CD1c-positive myeloid dendritic cell (primary cell): ENCODE data around the gene NGDN.
"Not testable (repeated sequence)": the region's sequence is repeated elsewhere in the genome, so short reads cannot be mapped to it uniquely, and the experiment has no call there.

Source experiments
- DNase-seq: peaks from one replicate; pipeline ENCODE4 v3.0.0-alpha.2; 2016; ENCODE audit errors: extremely low spot score

NGDN gene

GRCh38 chr14:23438101-23438971 lies 31.2 kb upstream of the NGDN start:
- DNase-seq, result no peak

DNA sequence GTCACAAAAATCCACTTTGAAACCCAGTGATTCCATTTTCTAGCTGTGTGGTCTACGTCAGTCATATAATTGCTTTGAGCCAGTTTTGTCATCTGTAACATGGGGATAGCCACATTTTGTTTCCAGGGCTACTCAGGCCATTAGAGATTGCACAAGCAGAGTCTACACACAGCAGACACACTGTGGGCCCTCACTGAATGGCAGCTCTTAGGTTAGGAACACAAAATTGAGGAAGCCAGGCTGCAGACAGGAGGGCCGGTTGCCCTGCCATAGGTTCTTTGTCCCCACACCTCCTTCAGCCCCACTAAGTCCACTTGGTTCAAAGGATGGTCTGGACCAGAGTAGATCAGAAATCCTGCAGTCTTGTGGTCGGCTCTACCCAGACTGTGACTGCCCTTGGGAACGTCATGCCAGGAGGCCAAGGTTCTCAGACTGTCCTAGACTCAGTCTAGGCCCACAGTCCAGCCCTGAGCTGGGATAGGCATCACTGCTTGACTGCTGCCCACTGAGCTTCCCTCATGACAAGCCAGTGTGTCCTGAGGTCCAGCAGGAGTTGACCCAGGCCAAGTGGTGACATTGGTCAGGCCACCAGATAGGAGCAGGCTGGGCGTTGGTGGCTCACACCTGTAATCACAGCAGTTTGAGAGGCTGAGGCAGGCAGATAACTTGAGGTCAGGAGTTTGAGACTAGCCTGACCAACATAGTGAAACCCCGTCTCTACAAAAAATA lies 30.2 kb upstream of the NGDN start:
- no peak for DNase-seq

GRCh38 chr14:23441076-23441475 lies 28.4 kb upstream of the NGDN start:
- no peak for DNase-seq

DNA sequence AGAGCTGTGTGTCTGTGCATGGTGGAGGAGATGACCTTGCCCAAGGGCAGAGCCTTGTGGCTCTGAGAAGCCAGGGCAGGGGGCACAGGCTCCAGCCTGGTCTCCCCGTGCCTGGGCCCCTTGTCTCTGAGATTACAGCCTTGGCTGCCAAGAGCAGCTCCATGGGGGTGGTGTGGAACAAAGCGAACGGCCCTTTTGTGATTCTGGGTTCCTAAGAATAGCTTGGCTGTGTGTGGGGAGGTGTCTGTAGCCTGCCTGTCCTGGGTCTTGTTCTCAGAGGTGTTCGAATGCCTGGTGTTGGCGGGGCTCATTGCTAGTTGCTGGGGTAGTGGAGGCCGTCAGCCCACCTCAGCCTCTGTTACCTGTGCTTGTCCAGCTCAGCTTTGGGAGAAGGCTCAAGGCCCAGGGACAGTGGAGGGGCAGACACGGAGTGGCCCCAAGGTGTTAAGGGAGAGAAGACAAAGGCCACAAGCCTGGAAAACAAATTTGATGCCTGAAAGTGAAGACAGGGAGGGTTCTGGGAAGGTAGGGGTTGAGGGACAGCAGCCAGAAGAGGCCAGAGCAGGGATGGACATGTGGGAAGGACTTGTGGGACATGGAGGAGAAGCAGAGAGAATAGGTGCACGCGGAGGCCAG lies 26.7 kb upstream of the NGDN start:
- DNase-seq, result no peak

DNA sequence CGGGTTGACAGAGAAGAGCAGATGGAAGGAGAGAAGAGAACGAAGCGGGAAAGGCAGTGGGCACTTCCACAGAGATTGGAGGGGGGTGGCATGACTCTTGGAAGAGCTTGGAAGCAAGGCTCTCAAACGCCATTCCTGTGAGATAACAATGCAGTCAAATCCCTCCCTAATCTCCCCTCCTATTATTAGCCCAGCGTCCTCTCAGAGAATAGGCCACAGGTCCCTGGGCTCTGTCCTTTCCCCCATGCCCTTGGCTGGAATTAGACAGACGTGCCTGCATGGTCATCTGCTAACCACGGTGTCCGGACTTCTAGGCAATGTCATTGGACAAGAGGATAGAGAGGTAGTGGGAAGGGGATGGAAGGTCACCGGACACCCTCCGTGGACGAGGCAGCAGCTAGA lies 26.1 kb upstream of the NGDN start:
- no peak for DNase-seq

DNA sequence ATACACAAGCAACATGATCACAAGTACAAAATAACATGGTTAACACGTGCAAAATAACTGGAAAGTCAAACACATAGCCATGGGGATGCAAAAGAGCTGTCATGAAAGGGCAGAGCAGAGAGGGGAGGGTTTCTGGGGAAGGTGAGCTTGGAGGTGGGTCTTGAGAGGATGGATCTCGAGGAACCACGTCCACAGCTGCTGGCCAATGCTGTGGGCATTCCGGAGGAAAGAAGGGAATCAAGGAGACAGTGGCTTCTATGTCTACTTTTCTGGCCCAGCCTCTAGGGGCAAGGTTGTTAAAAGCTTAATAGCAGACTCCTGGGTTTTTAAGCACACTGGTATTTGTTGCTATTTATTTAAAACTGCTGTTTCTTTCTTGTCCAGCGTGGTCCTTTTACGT lies 25.6 kb upstream of the NGDN start:
- no peak for DNase-seq

DNA sequence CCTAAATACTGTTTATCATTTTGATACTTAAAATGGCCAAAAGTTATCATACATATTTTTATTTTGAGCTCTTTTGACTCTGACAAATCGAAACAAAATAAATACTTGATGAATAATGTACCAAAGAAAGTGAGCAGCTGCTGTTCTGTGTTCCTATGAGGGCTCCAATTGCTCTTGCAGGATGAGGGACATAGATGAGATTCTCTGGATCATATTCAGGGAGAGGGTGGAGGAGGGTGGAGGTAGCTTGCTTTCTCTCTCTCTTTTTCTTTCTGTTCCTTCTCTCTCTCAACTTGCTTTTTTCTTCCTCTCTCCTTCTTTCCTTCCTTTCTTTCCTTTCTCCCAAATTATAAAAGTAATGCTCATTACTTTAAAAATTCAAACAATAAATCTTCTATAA lies 25.2 kb upstream of the NGDN start:
- no peak for DNase-seq

- no peak for DNase-seq
These were observed 23.7 kb upstream of the NGDN start for GRCh38 chr14:23445773-23446172.

GRCh38 chr14:23446291-23446851 lies 23.1 kb upstream of the NGDN start:
- DNase-seq, result no peak

DNA sequence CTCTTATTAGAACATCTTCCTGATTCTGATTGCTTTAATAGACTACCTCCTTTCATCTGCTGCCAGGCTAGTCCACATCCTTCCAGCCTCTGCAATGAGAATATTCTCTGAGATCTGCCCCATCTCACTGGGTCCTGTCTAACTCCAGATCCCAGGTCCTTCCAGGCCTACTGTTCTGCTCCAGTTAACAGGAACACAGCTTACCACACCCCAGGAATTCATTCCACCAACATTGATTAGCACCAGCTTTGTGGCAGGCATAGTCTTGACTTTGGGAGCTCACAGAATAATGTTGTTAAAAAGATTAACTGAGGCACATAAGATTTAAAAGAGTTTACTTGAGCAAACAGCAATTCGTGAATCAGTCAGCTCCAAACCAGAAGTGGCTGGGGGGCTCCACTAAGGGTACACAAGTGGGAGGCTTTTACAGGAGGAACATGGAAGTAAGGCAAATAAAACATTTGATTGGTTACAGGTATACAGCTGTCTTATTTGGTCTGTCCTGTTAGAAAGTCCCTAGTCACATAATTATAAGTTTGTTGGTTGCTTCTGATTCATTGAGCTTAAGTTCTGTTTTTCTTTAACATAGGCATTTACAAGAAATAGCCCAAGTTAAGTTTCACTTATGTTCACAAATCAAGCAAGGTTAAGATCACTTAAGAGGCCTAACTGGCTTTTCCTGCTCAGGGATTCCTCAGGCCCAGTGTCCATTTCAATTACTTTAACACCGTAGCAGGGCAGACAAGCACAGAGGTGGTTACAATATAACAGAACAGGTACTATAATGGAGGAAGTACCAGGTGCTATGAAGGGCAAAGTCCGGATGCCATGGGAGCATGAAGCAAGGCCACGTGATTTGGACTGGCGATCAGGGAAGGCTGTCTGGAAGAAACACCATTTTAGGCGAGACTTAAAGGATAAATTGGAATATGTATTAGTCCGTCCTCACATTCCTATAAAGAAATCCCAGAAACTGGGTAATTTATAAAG lies 21.8 kb upstream of the NGDN start:
- DNase-seq, result no peak

GRCh38 chr14:23449314-23449713 lies 20.2 kb upstream of the NGDN start:
- DNase-seq, result no peak

- no peak for DNase-seq
These were observed 19.1 kb upstream of the NGDN start for GRCh38 chr14:23450379-23450778.

GRCh38 chr14:23452237-23452636 lies 17.3 kb upstream of the NGDN start:
- DNase-seq, result no peak

DNA sequence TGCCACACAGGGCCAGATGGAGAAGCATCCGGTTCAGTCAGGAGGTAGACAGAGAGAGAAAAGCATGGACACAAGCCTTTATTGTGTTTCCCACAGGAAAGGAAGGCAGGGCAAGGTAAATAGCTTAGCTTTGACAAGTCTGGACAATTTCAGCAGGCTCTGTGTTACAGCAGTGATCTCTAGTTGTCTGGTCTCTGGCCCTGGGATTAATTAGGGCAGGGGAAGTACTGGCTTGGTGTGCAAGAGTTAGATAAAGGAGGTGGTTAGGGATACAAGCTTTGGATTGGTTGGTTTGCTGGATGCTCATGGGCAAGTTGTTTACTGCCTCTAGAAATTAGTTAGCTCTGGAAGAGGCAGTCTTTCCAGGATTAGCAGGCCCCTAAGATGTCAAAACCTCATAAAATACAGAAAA lies 15.1 kb upstream of the NGDN start:
- no peak for DNase-seq

- not testable (repeated sequence) for DNase-seq
These were observed 12.5 kb upstream of the NGDN start for GRCh38 chr14:23456883-23457586.

- DNase-seq, result no peak
These were observed 11.7 kb upstream of the NGDN start for GRCh38 chr14:23457587-23458445.

GRCh38 chr14:23460960-23461359 lies 8.5 kb upstream of the NGDN start:
- DNase-seq, result no peak

GRCh38 chr14:23464700-23465099 lies 4.8 kb upstream of the NGDN start:
- DNase-seq, result no peak

DNA sequence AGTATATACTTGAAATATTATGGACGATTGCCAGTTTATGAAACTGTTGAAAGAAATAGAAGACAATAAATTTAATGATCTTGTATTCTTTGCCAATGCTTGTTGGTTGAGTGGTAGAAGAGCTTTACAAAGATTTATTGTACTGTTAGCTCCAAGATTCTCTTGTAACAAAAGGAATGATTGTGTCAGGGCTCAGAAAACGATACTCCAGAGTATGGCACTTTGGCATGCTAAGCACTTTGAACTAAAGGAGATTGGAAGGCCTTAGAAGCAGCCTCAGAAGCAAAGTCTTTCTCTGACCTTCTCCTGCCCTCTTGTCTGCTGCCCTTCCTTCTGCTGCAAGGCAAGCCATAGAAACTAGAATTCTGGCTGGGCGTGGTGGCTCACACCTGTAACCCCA lies 4.2 kb upstream of the NGDN start:
- no peak for DNase-seq

DNA sequence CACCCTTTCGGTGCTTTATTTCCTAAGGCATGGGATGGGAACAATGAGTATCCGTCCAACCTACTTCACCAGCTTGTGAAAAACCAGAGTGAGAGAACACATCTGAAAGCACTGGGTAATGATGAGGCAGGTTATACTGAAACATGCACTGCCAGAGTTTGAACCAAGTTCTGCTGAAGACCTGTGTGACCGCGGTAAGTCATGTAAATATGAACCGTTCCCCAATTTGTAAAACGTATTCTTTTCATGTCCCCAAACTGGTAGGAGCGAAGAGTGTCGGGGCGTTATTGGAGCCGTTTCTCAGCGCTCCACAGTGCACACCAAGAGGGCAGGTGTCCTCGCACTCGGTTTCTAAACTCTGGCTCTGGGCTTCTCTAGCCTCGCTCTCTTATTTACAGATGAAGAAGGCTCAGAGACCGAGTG lies 788 bp upstream of the NGDN start:
- DNase-seq, result no peak
